Thyroid gland (tissue), 4 donors: ENCODE measurements around the gene PPIP5K1.

Source experiments
- POLR2A ChIP-seq, 2 donors: fragments of 450-650 bp; IDR thresholded peaks; one replicate each; pipeline ENCODE4 v1.6.1; 2017; ENCODE audit warnings: antibody characterized with exemption in 2 of 2, mild to moderate bottlenecking in 2 of 2, moderate library complexity in 1 of 2
- TF ChIP-seq, protein P1 (sequence below), 6 experiments: fragments of 200-600 bp in 3 of 6; fragments of 450-650 bp in 3 of 6; sonication (generic) in 3 of 6; IDR thresholded peaks; one replicate each; pipeline ENCODE4 v1.5.1; 2016 to 2019; ENCODE audit warnings: antibody characterized with exemption in 6 of 6, mild to moderate bottlenecking in 2 of 6, inconsistent platforms in 1 of 6, moderate library complexity in 1 of 6

DNA sequence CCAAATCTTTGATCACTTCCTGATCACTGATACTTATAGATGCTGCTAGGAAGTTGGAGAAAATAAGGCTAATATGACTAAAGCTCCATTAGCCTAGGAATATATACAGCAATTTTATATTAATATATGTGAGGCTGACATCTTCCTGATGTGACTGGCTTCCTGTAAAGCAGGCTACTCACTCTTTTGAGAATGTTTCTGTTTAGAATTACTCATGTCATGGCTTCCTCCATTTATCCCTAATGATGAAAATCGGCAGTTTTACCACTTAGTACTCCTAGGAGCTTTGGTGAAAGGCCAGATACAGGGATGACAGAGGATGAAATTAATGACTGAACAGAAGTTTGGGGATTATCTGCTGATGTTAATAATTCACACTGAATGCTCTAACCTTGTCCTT lies 76.5 kb downstream of the PPIP5K1 start:
- TF ChIP-seq, protein P1, sequence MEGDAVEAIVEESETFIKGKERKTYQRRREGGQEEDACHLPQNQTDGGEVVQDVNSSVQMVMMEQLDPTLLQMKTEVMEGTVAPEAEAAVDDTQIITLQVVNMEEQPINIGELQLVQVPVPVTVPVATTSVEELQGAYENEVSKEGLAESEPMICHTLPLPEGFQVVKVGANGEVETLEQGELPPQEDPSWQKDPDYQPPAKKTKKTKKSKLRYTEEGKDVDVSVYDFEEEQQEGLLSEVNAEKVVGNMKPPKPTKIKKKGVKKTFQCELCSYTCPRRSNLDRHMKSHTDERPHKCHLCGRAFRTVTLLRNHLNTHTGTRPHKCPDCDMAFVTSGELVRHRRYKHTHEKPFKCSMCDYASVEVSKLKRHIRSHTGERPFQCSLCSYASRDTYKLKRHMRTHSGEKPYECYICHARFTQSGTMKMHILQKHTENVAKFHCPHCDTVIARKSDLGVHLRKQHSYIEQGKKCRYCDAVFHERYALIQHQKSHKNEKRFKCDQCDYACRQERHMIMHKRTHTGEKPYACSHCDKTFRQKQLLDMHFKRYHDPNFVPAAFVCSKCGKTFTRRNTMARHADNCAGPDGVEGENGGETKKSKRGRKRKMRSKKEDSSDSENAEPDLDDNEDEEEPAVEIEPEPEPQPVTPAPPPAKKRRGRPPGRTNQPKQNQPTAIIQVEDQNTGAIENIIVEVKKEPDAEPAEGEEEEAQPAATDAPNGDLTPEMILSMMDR (IDR thresholded peaks at IDR 0.05): no peak
- TF ChIP-seq POLR2A (IDR thresholded peaks at IDR 0.05): no peak
